ENCODE measurements around the gene CILP.
"Not testable (repeated sequence)": the region's sequence is repeated elsewhere in the genome, so short reads cannot be mapped to it uniquely, and the experiment has no call there.

The CILP gene, protein sequence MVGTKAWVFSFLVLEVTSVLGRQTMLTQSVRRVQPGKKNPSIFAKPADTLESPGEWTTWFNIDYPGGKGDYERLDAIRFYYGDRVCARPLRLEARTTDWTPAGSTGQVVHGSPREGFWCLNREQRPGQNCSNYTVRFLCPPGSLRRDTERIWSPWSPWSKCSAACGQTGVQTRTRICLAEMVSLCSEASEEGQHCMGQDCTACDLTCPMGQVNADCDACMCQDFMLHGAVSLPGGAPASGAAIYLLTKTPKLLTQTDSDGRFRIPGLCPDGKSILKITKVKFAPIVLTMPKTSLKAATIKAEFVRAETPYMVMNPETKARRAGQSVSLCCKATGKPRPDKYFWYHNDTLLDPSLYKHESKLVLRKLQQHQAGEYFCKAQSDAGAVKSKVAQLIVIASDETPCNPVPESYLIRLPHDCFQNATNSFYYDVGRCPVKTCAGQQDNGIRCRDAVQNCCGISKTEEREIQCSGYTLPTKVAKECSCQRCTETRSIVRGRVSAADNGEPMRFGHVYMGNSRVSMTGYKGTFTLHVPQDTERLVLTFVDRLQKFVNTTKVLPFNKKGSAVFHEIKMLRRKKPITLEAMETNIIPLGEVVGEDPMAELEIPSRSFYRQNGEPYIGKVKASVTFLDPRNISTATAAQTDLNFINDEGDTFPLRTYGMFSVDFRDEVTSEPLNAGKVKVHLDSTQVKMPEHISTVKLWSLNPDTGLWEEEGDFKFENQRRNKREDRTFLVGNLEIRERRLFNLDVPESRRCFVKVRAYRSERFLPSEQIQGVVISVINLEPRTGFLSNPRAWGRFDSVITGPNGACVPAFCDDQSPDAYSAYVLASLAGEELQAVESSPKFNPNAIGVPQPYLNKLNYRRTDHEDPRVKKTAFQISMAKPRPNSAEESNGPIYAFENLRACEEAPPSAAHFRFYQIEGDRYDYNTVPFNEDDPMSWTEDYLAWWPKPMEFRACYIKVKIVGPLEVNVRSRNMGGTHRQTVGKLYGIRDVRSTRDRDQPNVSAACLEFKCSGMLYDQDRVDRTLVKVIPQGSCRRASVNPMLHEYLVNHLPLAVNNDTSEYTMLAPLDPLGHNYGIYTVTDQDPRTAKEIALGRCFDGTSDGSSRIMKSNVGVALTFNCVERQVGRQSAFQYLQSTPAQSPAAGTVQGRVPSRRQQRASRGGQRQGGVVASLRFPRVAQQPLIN

GRCh38 chr15:65210770-65211481 lies at the start of gene CILP:
TSS of gene CILP (minus strand) at chr15:65211473. CDS start at chr15:65209755, 1,718 bp downstream.
- no peak for DNase-seq

DNA sequence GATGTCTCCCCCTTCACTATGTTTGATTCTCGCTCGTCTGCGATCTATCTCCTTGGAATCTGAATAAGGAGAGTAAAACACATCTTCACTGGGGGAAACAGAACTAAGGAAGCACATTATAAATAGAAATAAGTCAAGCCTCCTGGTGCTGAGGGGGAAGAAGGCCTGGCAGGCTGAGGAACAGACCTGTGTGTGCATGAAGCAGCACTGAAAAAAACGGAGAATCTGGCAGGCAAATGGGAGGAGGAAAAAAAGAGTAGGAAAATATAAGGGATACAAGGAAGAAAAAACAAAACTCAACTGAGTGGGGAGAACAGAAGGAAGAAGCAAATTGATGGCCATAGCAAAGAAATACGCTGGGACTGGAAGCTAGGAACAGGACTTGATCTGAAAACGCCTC lies 49.7 kb upstream of the CILP start:
- no peak for DNase-seq

DNA sequence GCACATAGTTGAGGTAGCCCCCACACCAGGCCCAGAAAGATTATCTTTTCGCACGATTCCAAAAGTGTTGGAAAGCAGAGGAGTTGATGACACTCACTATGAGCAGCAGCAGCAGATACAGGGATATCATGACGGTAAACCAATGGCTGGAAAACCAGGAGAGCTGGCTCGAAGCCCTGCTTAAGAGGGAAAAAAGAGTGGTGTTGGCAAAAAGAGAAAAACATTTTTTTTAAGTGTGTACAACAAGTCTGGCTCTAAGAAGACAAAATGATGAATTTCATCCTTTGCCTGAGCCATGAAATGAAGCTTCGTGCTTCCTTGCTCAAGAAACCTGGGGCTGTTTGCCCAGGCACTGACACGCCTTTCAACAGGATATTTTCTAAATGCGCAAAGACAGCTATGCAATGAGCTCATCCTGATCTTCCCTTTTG lies 48.1 kb upstream of the CILP start:
- DNase-seq, result no peak

GRCh38 chr15:65258375-65259262 lies 47.3 kb upstream of the CILP start:
- DNase-seq, result no peak

GRCh38 chr15:65255486-65256140 lies 44.3 kb upstream of the CILP start:
- no peak for DNase-seq

- no peak for DNase-seq
These were observed 43.5 kb upstream of the CILP start for GRCh38 chr15:65254758-65255157.

DNA sequence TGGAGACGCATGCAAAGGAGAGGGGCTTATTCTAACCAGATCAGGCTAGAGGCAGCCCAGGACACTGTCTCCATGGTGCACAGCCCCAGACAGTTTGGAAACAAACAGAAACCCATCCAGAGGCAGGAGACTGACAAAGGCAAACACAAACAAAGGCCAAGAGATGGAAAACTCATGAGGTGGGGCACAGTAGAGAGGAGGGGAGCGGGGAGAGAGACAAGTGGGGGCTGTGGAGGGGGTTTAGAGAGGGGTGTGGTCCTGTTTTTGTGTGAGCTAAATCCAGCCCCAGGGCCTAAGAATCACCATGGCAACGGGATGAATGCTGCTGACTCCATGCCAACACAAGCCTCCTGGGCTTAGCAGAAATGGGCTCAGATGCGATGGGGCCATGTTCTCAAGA lies 43.1 kb upstream of the CILP start:
- DNase-seq, result no peak

GRCh38 chr15:65249641-65250040 lies 38.4 kb upstream of the CILP start:
- no peak for DNase-seq

GRCh38 chr15:65248511-65249255 lies 37.4 kb upstream of the CILP start:
- DNase-seq, result no peak

GRCh38 chr15:65246939-65247338 lies 35.7 kb upstream of the CILP start:
- no peak for DNase-seq

DNA sequence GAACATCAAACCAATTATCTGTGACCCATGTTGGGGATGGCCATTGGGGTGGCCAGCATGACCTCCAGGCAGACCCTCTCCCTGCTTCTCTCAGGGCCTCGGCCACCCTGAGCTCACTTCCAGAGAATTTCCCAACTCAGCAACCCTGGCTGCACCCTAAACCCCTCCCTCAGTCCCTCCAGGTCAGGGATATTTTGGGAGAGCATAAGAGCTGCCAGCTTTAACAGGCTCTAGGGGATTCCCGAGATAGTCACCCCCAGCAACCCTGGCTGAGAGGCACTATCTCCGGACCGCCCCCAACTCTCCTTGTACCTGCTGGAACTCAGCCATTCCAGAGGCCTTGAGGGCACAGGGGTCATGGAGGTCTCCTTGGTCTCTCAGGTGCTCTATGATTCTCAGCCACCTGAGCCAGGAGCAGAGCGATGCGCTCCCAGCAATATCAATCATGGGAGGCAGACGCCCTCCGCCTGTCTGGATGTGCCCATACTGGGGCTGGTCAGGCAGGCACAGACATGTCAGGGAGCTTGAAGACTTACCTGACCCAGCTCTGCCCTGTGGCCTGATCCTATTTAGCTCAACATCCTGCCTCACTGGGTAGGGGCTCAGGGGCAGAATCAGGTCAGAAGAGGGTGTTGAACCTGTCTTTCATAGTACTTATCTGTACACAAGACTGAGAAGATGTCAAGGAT lies 34.9 kb upstream of the CILP start:
- no peak for DNase-seq

DNA sequence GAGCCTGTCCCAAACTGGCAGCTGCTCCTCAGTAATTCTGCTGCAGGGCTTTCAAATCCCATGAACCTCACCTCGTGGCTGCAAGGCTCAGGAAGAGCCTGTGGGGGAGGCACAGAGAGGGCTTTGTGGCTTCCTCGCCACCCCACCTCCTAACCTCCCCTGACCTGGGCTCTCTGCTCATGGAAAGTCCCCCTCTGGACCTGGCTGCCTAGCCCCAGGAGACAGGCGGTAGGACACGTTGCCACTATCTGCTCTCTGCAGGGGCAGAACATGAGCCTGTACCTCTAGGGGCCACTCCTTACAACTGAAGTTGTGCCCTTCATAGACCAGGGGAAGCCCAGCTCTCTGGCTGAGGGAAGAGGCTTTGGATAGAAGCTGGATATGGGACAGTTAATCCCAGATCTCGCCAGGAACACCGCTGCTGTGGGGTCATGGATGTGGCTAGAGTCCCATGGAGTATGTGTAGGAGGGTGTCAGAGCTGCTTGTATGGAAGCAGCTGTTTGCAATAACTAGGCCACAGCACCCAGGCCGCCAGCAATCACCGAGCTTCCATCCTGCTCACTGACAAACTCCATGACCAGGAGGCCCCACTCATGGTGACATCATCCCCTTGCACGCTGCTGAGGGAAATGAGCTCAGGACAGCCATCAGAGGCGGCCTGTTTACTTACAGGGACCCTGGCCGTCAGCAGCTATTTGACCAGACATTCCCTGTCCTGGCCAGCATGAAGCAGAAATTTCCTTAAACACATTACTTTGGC lies 34.0 kb upstream of the CILP start:
- DNase-seq, result no peak

GRCh38 chr15:65244638-65245037 lies 33.4 kb upstream of the CILP start:
- no peak for DNase-seq

GRCh38 chr15:65236443-65236842 lies 25.2 kb upstream of the CILP start:
- DNase-seq, result not testable (repeated sequence)

- no peak for DNase-seq
These were observed 22.4 kb upstream of the CILP start for GRCh38 chr15:65233696-65234095.

DNA sequence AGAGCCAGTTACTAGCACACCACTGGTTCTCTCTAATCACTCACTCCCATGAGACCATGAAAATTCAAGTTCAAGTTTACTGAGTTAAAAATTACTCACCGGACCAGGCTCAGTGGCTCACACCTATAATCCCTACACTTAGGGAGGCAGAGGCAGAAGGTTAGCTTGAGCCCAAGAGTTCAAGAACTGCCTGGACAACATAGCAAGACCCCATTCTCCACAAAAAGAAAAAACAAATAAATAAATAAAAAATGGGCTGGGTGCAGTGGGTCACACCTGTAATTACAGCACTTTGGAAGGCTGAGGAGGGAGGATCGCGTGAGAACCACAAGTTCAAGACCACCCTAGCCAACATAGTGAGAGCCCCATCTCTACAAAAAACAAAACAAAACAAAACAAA lies 21.2 kb upstream of the CILP start:
- DNase-seq, result no peak

- no peak for DNase-seq
These were observed 20.0 kb upstream of the CILP start for GRCh38 chr15:65231306-65231705.

DNA sequence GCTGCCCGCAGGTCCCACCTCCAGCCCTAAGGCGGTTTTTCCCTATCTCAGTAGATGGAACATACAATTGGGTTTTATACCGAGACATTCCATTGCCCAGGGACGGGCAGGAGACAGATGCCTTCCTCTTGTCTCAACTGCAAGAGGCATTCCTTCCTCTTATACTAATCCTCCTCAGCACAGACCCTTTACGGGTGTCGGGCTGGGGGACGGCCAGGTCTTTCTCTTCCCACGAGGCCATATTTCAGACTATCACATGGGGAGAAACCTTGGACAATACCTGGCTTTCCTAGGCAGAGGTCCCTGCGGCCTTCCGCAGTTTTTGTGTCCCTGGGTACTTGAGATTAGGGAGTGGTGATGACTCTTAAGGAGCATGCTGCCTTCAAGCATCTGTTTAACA lies 15.6 kb upstream of the CILP start:
- not testable (repeated sequence) for DNase-seq

DNA sequence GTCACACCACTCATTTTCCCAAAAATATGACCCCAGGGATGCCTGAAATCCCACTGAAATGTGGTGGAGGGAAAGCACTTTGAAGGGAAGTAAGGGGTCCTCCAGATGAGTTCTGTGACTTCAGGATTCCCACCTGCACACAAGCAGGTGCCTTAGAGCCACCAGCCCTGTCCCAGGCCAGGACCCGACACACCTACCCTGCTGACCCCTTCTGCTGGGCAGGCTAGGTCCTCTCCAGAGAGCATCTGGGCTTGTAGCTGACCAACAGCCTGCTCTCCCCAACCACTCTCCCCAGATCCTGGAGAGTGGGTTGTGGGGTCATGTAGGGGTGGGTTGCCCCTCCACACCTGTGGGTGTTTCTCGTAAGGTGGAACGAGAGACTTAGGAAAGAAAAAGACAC lies 14.9 kb upstream of the CILP start:
- no peak for DNase-seq
